ENCODE results near the gene ZDHHC3.

- TF ChIP-seq GATA2 (IDR thresholded peaks at IDR 0.05; ENCODE audit: low read depth, low read length) (no peak), GATA3 (IDR thresholded peaks at IDR 0.05; ENCODE audit: low read depth, low read length) (no peak)
These were observed 90.4 kb downstream of the ZDHHC3 start for GRCh38 chr3:44885618-44886017.
